Epidermal melanocyte (primary cell): ENCODE data around the gene UGT1A3.
"Not testable (repeated sequence)": the region's sequence is repeated elsewhere in the genome, so short reads cannot be mapped to it uniquely, and the experiment has no call there.

Source experiments
- DNase-seq: peaks from one replicate; pipeline ENCODE4 v3.0.0; 2011; ENCODE audit warnings: low spot score; ENCODE audit not compliant: insufficient read length

UGT1A3 gene

DNA sequence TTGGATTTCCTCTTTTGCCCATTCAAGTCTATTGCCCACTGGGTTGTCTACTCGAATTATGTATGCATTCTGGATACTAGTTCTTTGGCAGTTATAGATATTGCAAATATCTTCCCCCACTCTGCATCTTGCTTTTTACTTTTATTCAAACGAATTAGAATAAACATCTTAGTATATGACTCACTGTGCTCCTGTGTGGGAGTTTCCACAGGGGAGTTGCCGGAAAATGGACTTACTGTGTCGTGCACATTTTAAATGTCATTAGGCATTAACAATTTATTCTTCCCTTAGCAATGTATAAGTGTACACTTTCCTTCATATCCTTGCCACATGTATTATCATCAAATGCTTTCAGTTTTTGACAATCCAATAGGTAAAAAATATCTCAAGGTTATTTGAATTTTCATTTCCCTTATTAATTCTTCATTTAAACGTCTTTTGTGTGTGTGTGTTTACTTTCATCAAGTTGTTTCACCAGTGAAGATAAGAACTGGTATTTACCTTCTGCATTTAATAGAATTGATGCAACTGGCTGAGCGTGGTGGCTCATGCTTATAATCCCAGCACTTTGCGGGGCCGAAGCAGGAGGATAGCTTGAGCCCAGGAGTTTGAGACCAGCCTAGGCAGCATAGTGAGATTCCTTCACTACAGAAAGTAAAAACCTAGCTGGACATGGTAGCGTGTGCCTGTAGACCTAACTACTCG is 20.8 kb upstream of the UGT1A3 start:
- DNase-seq = no peak

DNA sequence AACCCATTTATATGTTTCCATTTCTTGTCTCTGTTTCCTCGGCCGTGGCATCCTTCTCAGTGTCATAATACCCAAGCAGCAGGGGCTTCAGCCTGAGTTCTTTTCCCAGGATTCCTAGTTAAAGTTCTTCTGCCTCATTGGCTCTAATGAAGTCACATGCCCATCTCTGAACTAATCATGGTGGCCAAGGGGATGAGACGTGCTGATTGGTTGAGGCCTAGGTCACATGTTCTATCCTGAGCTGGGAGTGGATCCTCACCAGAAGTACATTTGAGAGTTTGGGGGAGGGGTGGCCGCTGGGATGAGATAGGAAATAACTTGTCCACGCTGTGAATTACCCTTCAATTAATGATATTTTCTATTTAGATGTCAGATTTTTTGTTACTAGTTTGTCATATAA is 19.9 kb upstream of the UGT1A3 start:
- DNase-seq = no peak

DNA sequence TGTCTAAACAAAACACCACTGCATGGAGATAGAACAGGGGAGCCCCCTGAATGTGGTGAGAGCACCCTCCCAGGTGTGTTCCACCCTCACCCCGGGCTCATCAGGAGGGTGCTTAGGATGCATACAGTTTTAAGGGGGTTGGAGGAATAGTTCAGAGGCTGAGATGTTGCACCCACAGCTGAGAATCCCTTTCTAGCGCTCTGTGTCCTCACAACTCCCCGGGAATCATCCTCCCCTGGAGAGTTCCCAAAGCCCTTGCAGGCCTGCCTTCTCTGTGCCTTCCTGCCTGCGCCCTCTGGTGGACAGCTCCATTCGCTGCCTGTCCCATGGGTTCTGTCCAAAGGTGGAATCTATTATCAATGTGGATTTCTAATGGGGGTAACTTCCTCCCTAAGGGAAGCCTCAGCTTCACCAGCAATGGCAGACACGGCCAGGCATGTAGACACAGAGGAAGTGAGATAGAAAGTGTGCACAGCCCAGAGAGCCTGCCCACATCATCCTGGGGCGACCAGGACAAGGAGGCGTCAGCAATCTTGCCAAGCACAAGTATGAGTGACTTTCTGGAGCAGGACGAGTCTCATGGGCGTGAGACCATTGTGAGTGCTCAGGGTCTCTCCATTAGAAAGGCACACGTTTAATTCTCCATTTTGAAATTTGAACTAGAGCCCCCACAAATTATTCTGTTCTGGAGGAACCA is 17.4 kb upstream of the UGT1A3 start:
- peak; percentile 46 for DNase-seq

DNA sequence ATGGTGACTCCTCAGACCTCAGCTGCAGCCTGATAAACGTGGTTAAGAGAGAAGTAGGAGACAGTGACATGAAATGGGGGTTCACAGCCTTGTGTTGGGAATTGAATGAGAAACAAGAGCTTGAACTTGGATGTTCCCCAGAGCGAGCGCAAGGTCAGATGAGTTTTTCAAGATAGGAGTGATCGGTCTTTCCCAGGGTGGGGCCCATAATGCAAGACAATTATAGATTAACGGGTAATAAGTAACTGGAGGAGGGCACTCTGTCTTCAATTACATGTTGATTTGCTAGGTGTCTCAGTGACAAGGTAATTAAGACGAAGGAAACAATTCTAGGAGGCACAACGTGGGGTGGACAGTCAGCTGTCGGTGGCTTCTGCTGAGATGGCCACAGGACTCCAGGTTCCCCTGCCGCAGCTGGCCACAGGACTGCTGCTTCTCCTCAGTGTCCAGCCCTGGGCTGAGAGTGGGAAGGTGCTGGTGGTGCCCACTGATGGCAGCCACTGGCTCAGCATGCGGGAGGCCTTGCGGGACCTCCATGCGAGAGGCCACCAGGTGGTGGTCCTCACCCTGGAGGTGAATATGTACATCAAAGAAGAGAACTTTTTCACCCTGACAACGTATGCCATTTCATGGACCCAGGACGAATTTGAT is 16.1 kb upstream of the UGT1A3 start, which contains the start of gene UGT1A5:
UGT1A5 (plus strand) TSS at position 297 of the 651 bp plus-strand sequence; CDS start at position 382, 85 bp downstream.
- no peak for DNase-seq

GRCh38 chr2:233713262-233713615 is 15.6 kb upstream of the UGT1A3 start:
- DNase-seq = no peak

DNA sequence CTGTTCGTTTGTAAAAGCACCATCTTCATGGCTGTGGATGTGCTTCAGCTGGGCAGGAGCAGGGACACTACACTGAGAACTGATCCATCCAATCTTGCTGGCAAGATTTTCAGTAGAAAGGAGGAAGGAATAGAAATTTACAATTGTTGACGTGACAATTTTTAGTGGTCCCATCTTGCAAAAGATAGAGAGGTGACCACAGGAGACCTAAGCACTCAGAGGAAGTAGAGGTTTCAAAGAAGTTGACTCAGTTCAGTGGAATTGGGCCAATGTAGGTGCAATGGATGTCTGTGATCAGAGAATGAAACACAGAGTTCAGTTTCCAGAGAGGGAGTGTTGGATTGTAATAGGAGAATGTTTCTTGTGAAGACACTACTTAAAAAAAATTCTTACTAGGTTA is 14.7 kb upstream of the UGT1A3 start:
- no peak for DNase-seq

GRCh38 chr2:233718552-233718951 is 10.3 kb upstream of the UGT1A3 start, which contains the start of gene UGT1A4:
TSS of gene UGT1A4 (plus strand) at chr2:233718736. CDS start at chr2:233718821, 85 bp downstream.
- DNase-seq = no peak

DNA sequence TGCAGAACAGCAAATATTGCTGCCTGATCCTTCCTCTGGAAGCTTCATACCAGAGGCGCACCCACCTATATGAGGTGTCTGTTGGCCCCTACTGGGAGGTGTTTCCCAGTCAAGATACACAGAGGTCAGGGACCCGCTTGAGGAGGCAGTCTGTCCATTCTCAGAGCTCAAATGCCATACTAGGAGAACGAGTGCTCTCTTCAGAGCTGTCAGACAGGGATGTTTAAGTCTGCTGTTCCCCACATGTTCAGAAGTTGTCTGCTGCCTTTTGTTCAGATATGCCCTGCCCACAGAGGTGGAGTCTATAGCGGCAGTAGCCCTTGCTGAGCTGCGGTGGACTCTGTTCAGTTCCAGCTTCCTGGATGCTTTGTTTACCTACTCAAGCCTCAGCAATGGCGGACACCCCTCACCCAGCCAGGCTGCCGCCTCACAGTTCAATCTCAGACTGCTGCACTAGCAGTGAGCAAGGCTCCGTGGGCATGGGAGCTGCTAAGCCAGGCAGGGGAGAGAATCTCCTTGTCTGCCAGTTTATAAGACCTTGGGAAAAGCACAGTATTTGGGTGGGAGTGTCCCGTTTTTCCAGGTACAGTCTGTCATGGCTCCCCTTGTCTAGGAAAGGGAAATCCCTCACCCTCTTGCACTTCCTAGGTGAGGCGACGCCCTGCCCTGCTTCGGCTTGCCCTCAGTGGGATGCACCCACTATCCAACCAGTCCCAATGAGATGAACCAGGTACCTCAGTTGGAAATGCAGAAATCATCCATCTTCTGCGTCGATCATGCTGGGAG is 8.2 kb downstream of the UGT1A3 start:
- DNase-seq = not testable (repeated sequence)

- DNase-seq = no peak
Measured at GRCh38 chr2:233740870-233741269, 12.0 kb downstream of the UGT1A3 start.

GRCh38 chr2:233743464-233744259 is 14.8 kb downstream of the UGT1A3 start:
- no peak for DNase-seq

DNA sequence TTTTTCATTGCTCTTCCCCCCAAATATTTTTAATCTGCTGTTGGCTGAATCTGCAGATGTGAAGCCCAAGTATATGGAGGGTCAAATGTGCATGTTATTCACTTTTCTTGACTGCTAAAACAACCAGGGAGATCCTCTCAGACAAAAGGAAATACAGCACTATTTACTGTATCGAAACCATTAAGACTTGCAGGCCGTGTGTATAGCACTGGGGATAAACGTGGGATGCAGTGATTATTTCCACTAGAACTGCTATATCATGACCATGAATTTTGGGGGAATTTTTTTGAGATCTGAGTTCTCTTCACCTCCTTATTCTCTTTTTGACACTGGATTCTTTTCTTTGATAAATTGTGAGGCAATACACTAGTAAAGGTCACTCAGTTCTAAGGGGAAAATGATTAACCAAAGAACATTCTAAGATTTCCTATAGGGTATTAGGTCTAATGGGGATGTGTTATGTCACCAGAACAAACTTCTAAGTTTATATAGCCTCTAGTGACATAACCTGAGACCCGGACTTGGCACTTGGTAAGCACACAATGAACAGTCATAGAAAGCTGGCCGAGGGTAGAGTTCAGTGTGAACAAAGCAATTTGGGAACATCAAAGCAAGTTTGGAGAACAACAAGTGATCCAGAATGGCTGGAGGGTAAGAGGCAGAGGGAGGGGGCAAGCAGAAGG is 16.4 kb downstream of the UGT1A3 start:
- no peak for DNase-seq

- not testable (repeated sequence) for DNase-seq
Measured at GRCh38 chr2:233745838-233746237, 17.0 kb downstream of the UGT1A3 start.

DNA sequence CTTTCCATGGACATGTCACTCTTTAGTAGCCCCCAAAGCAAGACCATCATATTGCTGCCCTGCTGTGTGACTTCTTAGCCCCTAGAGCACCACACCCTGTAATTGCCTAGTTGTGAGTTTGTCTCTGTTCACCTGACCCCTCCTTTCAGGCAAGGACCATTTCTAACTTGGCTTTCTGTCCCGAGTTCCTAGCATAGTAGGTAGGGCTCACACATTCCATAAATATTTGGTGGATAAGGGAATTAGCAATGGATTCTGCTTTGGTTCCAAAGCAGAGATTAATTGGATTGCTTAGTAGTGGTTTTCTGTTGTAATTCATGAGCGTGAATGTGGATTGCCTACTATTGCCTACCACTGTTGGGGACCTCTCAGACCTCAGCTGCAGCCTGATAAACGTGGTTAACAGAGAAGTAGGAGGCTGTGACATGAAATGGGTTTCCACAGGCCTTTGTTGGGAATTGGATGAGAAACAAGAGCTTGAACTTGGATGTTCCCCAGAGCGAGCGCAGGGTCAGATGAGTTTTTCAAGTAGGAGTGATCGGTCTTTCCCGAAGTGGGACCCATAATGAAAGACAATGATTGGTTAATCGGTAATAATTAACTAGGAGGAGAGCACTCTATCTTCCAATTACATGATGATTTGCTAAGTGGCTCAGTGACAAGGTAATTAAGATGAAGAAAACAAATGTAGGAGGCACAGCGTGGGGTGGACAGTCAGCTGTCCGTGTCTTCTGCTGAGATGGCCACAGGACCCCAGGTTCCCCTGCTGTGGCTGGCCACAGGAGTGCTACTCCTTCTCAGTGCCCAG is 17.8 kb downstream of the UGT1A3 start:
- DNase-seq = no peak

DNA sequence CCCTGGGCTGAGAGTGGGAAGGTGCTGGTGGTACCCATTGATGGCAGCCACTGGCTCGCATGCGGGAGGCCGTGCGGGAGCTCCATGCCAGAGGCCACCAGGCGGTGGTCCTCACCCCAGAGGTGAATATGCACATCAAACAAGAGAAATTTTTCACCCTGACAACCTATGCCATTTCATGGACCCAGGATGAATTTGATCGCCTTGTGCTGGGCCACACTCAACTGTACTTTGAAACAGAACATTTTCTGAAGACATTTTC is 18.4 kb downstream of the UGT1A3 start:
- DNase-seq = no peak

DNA sequence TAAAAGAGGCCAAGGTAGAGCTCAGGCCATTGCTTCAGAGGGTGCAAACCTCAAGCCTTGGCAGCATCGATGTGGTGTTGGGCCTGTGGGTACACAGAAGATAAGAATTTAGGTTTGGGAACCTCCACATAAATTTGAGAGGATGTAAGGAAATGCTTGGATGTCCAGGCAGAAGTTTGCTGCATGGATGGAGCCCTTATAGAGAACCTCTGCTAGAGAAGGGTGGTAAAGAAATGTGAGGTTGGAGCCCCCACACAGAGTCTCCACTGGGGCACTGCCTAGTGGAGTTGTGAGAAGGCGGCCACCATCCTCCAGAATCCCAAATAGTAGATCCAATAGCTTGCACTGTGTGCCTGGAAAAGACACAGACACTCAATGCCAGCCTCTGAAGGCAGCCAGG is 21.8 kb downstream of the UGT1A3 start:
- DNase-seq = not testable (repeated sequence)

DNA sequence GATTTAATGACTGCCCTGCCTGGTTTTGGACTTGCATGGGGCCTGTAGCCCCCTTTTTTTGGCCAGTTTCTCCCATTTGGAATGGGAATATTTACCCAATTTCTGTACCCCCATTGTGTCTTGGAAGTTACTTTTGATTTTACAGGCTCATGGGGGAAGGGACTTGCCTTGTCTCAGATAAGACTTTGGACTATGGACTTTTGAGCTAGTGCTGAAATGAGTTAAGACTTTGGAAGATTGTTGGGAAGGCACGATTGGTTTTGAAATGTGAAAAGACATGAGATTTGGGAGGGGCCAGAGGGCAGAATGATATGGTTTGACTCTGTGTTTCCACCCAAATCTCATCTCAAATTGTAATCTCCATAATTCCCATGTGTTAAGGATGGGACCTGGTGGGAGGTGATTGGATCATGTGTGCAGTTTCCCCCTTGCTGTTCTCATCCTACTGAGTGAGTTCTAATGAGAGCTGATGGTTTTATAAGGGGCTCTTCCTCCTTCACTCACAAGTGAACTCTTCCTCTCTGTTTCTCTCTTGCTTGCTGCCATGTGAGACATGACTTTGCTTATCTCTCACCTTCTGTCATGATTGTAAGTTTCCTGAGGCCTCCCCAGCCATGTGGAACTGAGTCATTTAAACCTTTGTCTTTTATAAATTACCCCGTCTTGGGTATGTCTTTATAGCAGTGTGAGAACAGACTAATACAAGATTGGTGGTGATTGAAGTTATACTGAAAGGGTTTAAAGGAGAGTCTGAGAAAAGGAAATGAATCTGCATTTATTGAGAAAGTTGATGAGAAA is 22.6 kb downstream of the UGT1A3 start:
- DNase-seq = not testable (repeated sequence)

- no peak for DNase-seq
Measured at GRCh38 chr2:233754872-233755611, 26.2 kb downstream of the UGT1A3 start.

GRCh38 chr2:233756429-233757081 is 27.7 kb downstream of the UGT1A3 start:
- DNase-seq = no peak
